CD14-positive monocyte (primary cell): ENCODE data around the gene PITHD1. TPM values are rescaled to one million over a fixed set of nuclear protein-coding genes. Genes with fewer than 3 reads are reported as not detected.

Source experiments
- DNase-seq, 3 donors: peaks; one replicate each; pipeline ENCODE4 v3.0.0-alpha.2; 2011 to 2022
- H2AFZ ChIP-seq: 2 replicates; pipeline ENCODE4 v1.6.0; 2012; ENCODE audit warnings: mild to moderate bottlenecking, low read depth, low read length, inconsistent platforms; ENCODE audit not compliant: insufficient read depth, poor library complexity, severe bottlenecking
- H3K27ac ChIP-seq, 2 donors: 1 replicate in 1 of 2; 2 replicates in 1 of 2; pipeline ENCODE4 v1.5.1; 2012 to 2013; ENCODE audit warnings: low read length in 2 of 2, control low read depth in 1 of 2, inconsistent platforms in 1 of 2, low read depth in 1 of 2, mild to moderate bottlenecking in 1 of 2
- H3K27me3 ChIP-seq, 2 donors: one replicate each; pipeline versions ENCODE4 v1.6.0 to v1.6.1; 2011 to 2013; ENCODE audit warnings: low read length in 2 of 2; ENCODE audit not compliant: control insufficient read depth in 2 of 2, insufficient read depth in 2 of 2
- H3K36me3 ChIP-seq, 2 donors: replicated peaks in 1 of 2; 1 replicate in 1 of 2; 2 replicates in 1 of 2; pipeline versions ENCODE4 v1.5.1 to v1.6.1; 2012 to 2013; ENCODE audit warnings: low read length in 2 of 2, control low read depth in 1 of 2, inconsistent platforms in 1 of 2, mild to moderate bottlenecking in 1 of 2; ENCODE audit not compliant: insufficient read depth in 2 of 2, control insufficient read depth in 1 of 2
- H3K4me1 ChIP-seq, 2 donors: 1 replicate in 1 of 2; 2 replicates in 1 of 2; pipeline versions ENCODE4 v1.5.1 to v1.6.1; 2012 to 2013; ENCODE audit warnings: low read length in 2 of 2, control low read depth in 1 of 2, inconsistent platforms in 1 of 2, mild to moderate bottlenecking in 1 of 2, moderate library complexity in 1 of 2; ENCODE audit not compliant: insufficient read depth in 2 of 2, control insufficient read depth in 1 of 2
- H3K4me2 ChIP-seq: replicated peaks from 2 replicates; pipeline ENCODE3; 2012; ENCODE audit warnings: low read length, moderate library complexity, mild to moderate bottlenecking; ENCODE audit not compliant: poor library complexity, severe bottlenecking; ENCODE audit errors: extremely low read depth
- H3K4me3 ChIP-seq, 3 experiments: fragments of 200-600 bp in 1 of 3; sonication (generic) in 1 of 3; replicated peaks in 1 of 3; 1 replicate in 2 of 3; 2 replicates in 1 of 3; pipeline ENCODE4 v1.5.1; 2011 to 2013; ENCODE audit warnings: low read length in 3 of 3, mild to moderate bottlenecking in 3 of 3, control low read depth in 2 of 3, low read depth in 2 of 3, inconsistent platforms in 1 of 3, moderate library complexity in 1 of 3
- H3K79me2 ChIP-seq: 2 replicates; pipeline ENCODE4 v1.6.0; 2012; ENCODE audit warnings: mild to moderate bottlenecking, control low read depth, inconsistent platforms, low read length, moderate library complexity; ENCODE audit not compliant: insufficient read depth
- H3K9ac ChIP-seq: 2 replicates; pipeline ENCODE4 v1.6.0; 2017; ENCODE audit warnings: low read length, mild to moderate bottlenecking; ENCODE audit not compliant: insufficient read depth, poor library complexity, severe bottlenecking
- H3K9me3 ChIP-seq, 2 donors: replicated peaks in 1 of 2; 1 replicate in 1 of 2; 2 replicates in 1 of 2; pipeline versions ENCODE4 v1.5.1 to v1.6.1; 2012 to 2013; ENCODE audit warnings: low read length in 2 of 2, control low read depth in 1 of 2; ENCODE audit not compliant: control insufficient read depth in 1 of 2, insufficient read depth in 1 of 2
- H4K20me1 ChIP-seq: 2 replicates; pipeline ENCODE4 v1.6.0; 2012; ENCODE audit warnings: mild to moderate bottlenecking, low read length, control low read depth, moderate library complexity; ENCODE audit not compliant: insufficient read depth
- H3K27ac Mint-ChIP-seq, 7 donors: one replicate each; pipeline ENCODE4 v1.8.0; 2020; ENCODE audit warnings: mild to moderate bottlenecking in 7 of 7, mixed read lengths in 7 of 7, moderate library complexity in 6 of 7, inconsistent platforms in 2 of 7
- H3K27me3 Mint-ChIP-seq, 3 donors: one replicate each; pipeline ENCODE4 v1.8.0; 2021 to 2022; ENCODE audit warnings: low read depth in 3 of 3, mild to moderate bottlenecking in 3 of 3, mixed read lengths in 3 of 3, moderate library complexity in 3 of 3, inconsistent platforms in 1 of 3
- H3K36me3 Mint-ChIP-seq, 2 donors: one replicate each; pipeline ENCODE4 v1.8.0; 2020; ENCODE audit warnings: mixed read lengths in 2 of 2, inconsistent platforms in 1 of 2, mild to moderate bottlenecking in 1 of 2
- H3K4me1 Mint-ChIP-seq: one replicate; pipeline ENCODE4 v1.8.0; 2020; ENCODE audit warnings: mild to moderate bottlenecking, mixed read lengths
- H3K4me3 Mint-ChIP-seq, 2 donors: one replicate each; pipeline ENCODE4 v1.8.0; 2020; ENCODE audit warnings: mild to moderate bottlenecking in 2 of 2, mixed read lengths in 2 of 2, moderate library complexity in 1 of 2
- H3K9me3 Mint-ChIP-seq, 7 donors: one replicate each; pipeline ENCODE4 v1.8.0; 2020 to 2022; ENCODE audit warnings: mixed read lengths in 7 of 7, mild to moderate bottlenecking in 6 of 7, moderate library complexity in 6 of 7, inconsistent platforms in 2 of 7
- WGBS: methylation state at CpG from one replicate; pipeline ENCODE4 v1.1.5; 2013; ENCODE audit warnings: missing lambda C conversion rate; ENCODE audit not compliant: insufficient coverage; 5-methylcytosine and 5-hydroxymethylcytosine counted together
- intact Hi-C, 2 donors: fragments of 100-400 bp; cut with micrococcal nuclease; formaldehyde crosslinking; loops; one replicate each; pipeline versions ENCODE4 v1.15.0 to v1.15.1; 2023
- polyA plus RNA-seq, 3 donors: library from polyadenylated mRNA; depleted of rRNA in 1 of 3; unstranded in 2 of 3; stranded (reverse) in 1 of 3; fragments of 300-500 nt in 2 of 3; fragments of >200 nt in 1 of 3; fragmentation: Illumina TruSeq in 2 of 3; gene quantifications; 1 replicate in 2 of 3; 2 replicates in 1 of 3; pipeline ENCODE4 v1.2.3, GENCODE V29; 2012 to 2021
- TF ChIP-seq, protein P1 (sequence below): fragments of 200-600 bp; IDR thresholded peaks from one replicate; pipeline ENCODE4 v1.8.0; 2022; ENCODE audit warnings: antibody characterized with exemption, mild to moderate bottlenecking

The PITHD1 gene
- polyA plus RNA-seq, 3 donors, result 20.8 to 40.8 (median 29.9) TPM

- intact Hi-C loops, result no loop called here
- Mint-ChIP-seq H3K9me3 (no peaks in the 10 kb centered on the region), H3K27me3 (peaks cover 0 to 2% (median 0%) of the 10 kb centered on the region in 3 donors), H3K27ac (no peak overlapping the region), H3K4me3 (no peak overlapping the region), H3K4me1 (peaks cover 2% of the 10 kb centered on the region), H3K36me3 (peaks cover 61 to 87% of the 10 kb centered on the region in 2 donors)
- Histone ChIP-seq H3K9me3 (no peaks in the 10 kb centered on the region), H3K27ac (no peak overlapping the region), H4K20me1 (no peaks in the 10 kb centered on the region), H3K27me3 (no peaks in the 10 kb centered on the region), H3K4me2 (no peak overlapping the region), H3K9ac (no peak overlapping the region), H3K4me3 (no peak overlapping the region), H3K79me2 (no peaks in the 10 kb centered on the region), H2AFZ (no peak overlapping the region), H3K4me1 (peaks cover under 1 to 2% of the 10 kb centered on the region in 2 donors), H3K36me3 (peaks cover 52 to 81% of the 10 kb centered on the region in 2 donors)
- no peak for DNase-seq
- TF ChIP-seq, protein P1, sequence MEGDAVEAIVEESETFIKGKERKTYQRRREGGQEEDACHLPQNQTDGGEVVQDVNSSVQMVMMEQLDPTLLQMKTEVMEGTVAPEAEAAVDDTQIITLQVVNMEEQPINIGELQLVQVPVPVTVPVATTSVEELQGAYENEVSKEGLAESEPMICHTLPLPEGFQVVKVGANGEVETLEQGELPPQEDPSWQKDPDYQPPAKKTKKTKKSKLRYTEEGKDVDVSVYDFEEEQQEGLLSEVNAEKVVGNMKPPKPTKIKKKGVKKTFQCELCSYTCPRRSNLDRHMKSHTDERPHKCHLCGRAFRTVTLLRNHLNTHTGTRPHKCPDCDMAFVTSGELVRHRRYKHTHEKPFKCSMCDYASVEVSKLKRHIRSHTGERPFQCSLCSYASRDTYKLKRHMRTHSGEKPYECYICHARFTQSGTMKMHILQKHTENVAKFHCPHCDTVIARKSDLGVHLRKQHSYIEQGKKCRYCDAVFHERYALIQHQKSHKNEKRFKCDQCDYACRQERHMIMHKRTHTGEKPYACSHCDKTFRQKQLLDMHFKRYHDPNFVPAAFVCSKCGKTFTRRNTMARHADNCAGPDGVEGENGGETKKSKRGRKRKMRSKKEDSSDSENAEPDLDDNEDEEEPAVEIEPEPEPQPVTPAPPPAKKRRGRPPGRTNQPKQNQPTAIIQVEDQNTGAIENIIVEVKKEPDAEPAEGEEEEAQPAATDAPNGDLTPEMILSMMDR, result no peak
- 100% methylated on average over 1 of the region's 3 CpGs for WGBS
Observed at GRCh38 chr1:23816361-23816760, 38.1 kb downstream of the PITHD1 start.

- no peak overlapping the region for H3K4me3 Mint-ChIP-seq
Observed at GRCh38 chr1:23816906-23817305, 38.7 kb downstream of the PITHD1 start.

More at GRCh38 chr1:23816906-23817305, 38.7 kb downstream of the PITHD1 start:
- no peaks in the 10 kb centered on the region for H3K9me3 ChIP-seq
- Mint-ChIP-seq H3K36me3 (peaks cover 55 to 84% of the 10 kb centered on the region in 2 donors), H3K4me1 (no peaks in the 10 kb centered on the region), H3K27me3 (peaks cover 0 to 2% (median 0%) of the 10 kb centered on the region in 3 donors), H3K9me3 (no peaks in the 10 kb centered on the region), H3K27ac (peak overlapping the region in 1 of 7 donors; percentile 16)
- no peak for DNase-seq
- no peaks in the 10 kb centered on the region for H3K27me3 ChIP-seq
- no peaks in the 10 kb centered on the region for H3K4me1 ChIP-seq
- TF ChIP-seq, protein P1, result no peak
- no peaks in the 10 kb centered on the region for H4K20me1 ChIP-seq
- no peak overlapping the region for H2AFZ ChIP-seq
- H3K79me2 ChIP-seq, result no peaks in the 10 kb centered on the region
- H3K9ac ChIP-seq, result no peak overlapping the region
- H3K4me3 ChIP-seq, result no peak overlapping the region
- no peak overlapping the region for H3K4me2 ChIP-seq
- H3K36me3 ChIP-seq, result peaks cover 52 to 78% of the 10 kb centered on the region in 2 donors
- intact Hi-C loops, result no loop called here
- no peak overlapping the region for H3K27ac ChIP-seq
